Measurements from ENCODE around the gene IL17RB.

IL17RB gene

GRCh38 chr3:53811143-53811927 is 35.0 kb upstream of the IL17RB start:
- DNase-seq (ENCODE audit: low spot score), result no peak

GRCh38 chr3:53812434-53812833 is 33.9 kb upstream of the IL17RB start:
- no peak for DNase-seq (ENCODE audit: low spot score)

- no peak for DNase-seq (ENCODE audit: low spot score)
Observed at GRCh38 chr3:53813229-53813628, 33.1 kb upstream of the IL17RB start.

- DNase-seq (ENCODE audit: low spot score), result no peak
Observed at GRCh38 chr3:53813876-53814275, 32.5 kb upstream of the IL17RB start.

- no peak for DNase-seq (ENCODE audit: low spot score)
Observed at GRCh38 chr3:53815067-53815466, 31.3 kb upstream of the IL17RB start.

- DNase-seq (ENCODE audit: low spot score), result no peak
Observed at GRCh38 chr3:53815651-53816050, 30.7 kb upstream of the IL17RB start.

- no peak for DNase-seq (ENCODE audit: low spot score)
Observed at GRCh38 chr3:53816425-53816824, 29.9 kb upstream of the IL17RB start.

GRCh38 chr3:53817211-53817610 is 29.2 kb upstream of the IL17RB start:
- DNase-seq (ENCODE audit: low spot score), result no peak

- DNase-seq (ENCODE audit: low spot score), result no peak
Observed at GRCh38 chr3:53817809-53818208, 28.6 kb upstream of the IL17RB start.

- DNase-seq (ENCODE audit: low spot score), result no peak
Observed at GRCh38 chr3:53818221-53819162, 27.9 kb upstream of the IL17RB start.

GRCh38 chr3:53819163-53819868 is 27.1 kb upstream of the IL17RB start:
- DNase-seq (ENCODE audit: low spot score), result no peak

GRCh38 chr3:53820084-53820483 is 26.3 kb upstream of the IL17RB start:
- DNase-seq (ENCODE audit: low spot score), result no peak

- no peak for DNase-seq (ENCODE audit: low spot score)
Observed at GRCh38 chr3:53820756-53821580, 25.4 kb upstream of the IL17RB start.

GRCh38 chr3:53821631-53822121 is 24.7 kb upstream of the IL17RB start:
- no peak for DNase-seq (ENCODE audit: low spot score)

GRCh38 chr3:53822331-53822741 is 24.0 kb upstream of the IL17RB start:
- no peak for DNase-seq (ENCODE audit: low spot score)

- no peak for DNase-seq (ENCODE audit: low spot score)
Observed at GRCh38 chr3:53823026-53823955, 23.1 kb upstream of the IL17RB start.

- DNase-seq (ENCODE audit: low spot score), result no peak
Observed at GRCh38 chr3:53823956-53824657, 22.3 kb upstream of the IL17RB start.

GRCh38 chr3:53824795-53825194 is 21.6 kb upstream of the IL17RB start:
- DNase-seq (ENCODE audit: low spot score), result no peak

GRCh38 chr3:53826048-53826447 is 20.3 kb upstream of the IL17RB start:
- DNase-seq (ENCODE audit: low spot score), result no peak

GRCh38 chr3:53828581-53828980 is 17.8 kb upstream of the IL17RB start:
- DNase-seq (ENCODE audit: low spot score), result no peak

All from activated CD4-positive, alpha-beta T cell treated with anti-CD3 and anti-CD28 coated beads, Interleukin-2, Interleukin-4, amounts not matched to agents 100 ng/mL and 50 ng/mL, durations not matched to agents 16 hours and 8 hours (primary cell).